ENCODE results near the gene CLDN1. TPM values are rescaled to one million over a fixed set of nuclear protein-coding genes. Genes with fewer than 3 reads are reported as not detected.
A peak's percentile ranks its signal among the peaks of the same experiment; 100 is the strongest.

CLDN1 gene
- total and polyA plus RNA-seq, 2 of the 13 experiments (the other 11 are each of a cell fraction or from before 2014, with no cell fraction given): 42.7 to 51.6 TPM

DNA sequence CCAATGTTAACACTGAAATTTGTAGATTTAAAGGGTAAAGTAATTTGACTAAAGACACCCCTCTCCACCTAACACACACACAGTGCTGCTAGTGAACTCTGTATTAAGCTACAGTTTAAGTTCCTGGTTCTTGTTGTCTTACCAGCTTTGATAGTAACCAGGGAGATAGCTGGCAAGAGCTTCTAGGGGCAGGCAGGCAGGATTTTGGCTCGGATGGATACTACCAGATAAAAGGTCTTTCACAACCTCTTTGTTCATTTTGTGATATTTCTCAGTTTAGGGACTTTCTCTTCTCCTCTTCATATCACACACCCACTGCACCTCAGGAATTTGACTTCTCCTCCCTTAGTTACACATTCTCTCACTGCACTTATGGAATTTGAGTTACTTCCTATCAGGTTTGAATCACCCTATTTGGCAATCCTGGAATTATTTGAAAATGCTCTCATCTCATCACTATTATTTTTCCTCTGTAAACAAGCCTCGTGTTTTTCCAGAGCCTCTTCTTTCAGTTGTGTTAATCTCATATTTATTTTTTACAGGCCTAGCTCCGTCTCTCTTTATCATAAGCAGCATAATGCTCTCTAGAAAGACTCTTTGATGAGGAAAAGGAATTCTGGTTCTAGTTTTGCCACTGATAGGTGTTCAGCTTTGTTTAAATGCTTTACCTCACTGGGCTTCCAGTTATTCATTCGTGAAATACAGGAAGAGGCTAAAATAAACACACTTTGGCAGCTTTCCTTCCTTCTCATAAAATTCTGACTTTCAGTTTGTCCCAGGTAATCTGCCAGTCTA lies 23.0 kb upstream of the CLDN1 start (continued):
- TF ChIP-seq ZGPAT (CRISPR knock-in tag; IDR thresholded peaks at IDR 0.05): peak; percentile 76
- TF ChIP-seq, protein P1, sequence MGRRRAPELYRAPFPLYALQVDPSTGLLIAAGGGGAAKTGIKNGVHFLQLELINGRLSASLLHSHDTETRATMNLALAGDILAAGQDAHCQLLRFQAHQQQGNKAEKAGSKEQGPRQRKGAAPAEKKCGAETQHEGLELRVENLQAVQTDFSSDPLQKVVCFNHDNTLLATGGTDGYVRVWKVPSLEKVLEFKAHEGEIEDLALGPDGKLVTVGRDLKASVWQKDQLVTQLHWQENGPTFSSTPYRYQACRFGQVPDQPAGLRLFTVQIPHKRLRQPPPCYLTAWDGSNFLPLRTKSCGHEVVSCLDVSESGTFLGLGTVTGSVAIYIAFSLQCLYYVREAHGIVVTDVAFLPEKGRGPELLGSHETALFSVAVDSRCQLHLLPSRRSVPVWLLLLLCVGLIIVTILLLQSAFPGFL (CRISPR knock-in tag; IDR thresholded peaks at IDR 0.05): no peak
- TF ChIP-seq MXD4 (CRISPR knock-in tag; IDR thresholded peaks at IDR 0.05): no peak
- no peak for TF ChIP-seq CENPBD1 (CRISPR knock-in tag; IDR thresholded peaks at IDR 0.05; ENCODE audit: borderline replicate concordance, low read depth)
- TF ChIP-seq, protein P2, sequence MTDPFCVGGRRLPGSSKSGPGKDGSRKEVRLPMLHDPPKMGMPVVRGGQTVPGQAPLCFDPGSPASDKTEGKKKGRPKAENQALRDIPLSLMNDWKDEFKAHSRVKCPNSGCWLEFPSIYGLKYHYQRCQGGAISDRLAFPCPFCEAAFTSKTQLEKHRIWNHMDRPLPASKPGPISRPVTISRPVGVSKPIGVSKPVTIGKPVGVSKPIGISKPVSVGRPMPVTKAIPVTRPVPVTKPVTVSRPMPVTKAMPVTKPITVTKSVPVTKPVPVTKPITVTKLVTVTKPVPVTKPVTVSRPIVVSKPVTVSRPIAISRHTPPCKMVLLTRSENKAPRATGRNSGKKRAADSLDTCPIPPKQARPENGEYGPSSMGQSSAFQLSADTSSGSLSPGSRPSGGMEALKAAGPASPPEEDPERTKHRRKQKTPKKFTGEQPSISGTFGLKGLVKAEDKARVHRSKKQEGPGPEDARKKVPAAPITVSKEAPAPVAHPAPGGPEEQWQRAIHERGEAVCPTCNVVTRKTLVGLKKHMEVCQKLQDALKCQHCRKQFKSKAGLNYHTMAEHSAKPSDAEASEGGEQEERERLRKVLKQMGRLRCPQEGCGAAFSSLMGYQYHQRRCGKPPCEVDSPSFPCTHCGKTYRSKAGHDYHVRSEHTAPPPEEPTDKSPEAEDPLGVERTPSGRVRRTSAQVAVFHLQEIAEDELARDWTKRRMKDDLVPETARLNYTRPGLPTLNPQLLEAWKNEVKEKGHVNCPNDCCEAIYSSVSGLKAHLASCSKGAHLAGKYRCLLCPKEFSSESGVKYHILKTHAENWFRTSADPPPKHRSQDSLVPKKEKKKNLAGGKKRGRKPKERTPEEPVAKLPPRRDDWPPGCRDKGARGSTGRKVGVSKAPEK (CRISPR knock-in tag; IDR thresholded peaks at IDR 0.05; ENCODE audit: borderline replicate concordance): no peak
- no peak for TF ChIP-seq SCMH1 (CRISPR knock-in tag; IDR thresholded peaks at IDR 0.05; ENCODE audit: borderline replicate concordance)
- TF ChIP-seq ZKSCAN5 (CRISPR knock-in tag; IDR thresholded peaks at IDR 0.05): no peak
- TF ChIP-seq YY1 (IDR thresholded peaks at IDR 0.05; ENCODE audit: insufficient read depth, insufficient replicate concordance, low read depth, low read length): no peak
- no peak for TF ChIP-seq NR1H2 (CRISPR knock-in tag; IDR thresholded peaks at IDR 0.05; ENCODE audit: borderline replicate concordance, low read depth)
- peak; percentile 83; the same call in 1 of the 2 replicates for TF ChIP-seq ZBTB26 (CRISPR knock-in tag; IDR thresholded peaks at IDR 0.05; ENCODE audit: borderline replicate concordance)
- TF ChIP-seq, protein P3, sequence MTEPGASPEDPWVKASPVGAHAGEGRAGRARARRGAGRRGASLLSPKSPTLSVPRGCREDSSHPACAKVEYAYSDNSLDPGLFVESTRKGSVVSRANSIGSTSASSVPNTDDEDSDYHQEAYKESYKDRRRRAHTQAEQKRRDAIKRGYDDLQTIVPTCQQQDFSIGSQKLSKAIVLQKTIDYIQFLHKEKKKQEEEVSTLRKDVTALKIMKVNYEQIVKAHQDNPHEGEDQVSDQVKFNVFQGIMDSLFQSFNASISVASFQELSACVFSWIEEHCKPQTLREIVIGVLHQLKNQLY (CRISPR knock-in tag; IDR thresholded peaks at IDR 0.05): no peak
- TF ChIP-seq, protein P4, sequence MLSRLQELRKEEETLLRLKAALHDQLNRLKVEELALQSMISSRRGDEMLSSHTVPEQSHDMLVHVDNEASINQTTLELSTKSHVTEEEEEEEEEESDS (CRISPR knock-in tag; IDR thresholded peaks at IDR 0.05; ENCODE audit: borderline replicate concordance): no peak
- peak; percentile 78 for TF ChIP-seq FOXA3 (CRISPR knock-in tag; IDR thresholded peaks at IDR 0.05)
- no peak for TF ChIP-seq ZNF33B (CRISPR knock-in tag; IDR thresholded peaks at IDR 0.05)
- no peak for TF ChIP-seq NR3C1 (CRISPR knock-in tag; IDR thresholded peaks at IDR 0.05)
- TF ChIP-seq CEBPG (CRISPR knock-in tag; IDR thresholded peaks at IDR 0.05): peak; percentile 84
- TF ChIP-seq CHD4 (IDR thresholded peaks at IDR 0.05; ENCODE audit: borderline replicate concordance, low read length): no peak
- no peak for TF ChIP-seq MXI1 (IDR thresholded peaks at IDR 0.05; ENCODE audit: borderline replicate concordance, low read depth, low read length)
- TF ChIP-seq, protein P5, sequence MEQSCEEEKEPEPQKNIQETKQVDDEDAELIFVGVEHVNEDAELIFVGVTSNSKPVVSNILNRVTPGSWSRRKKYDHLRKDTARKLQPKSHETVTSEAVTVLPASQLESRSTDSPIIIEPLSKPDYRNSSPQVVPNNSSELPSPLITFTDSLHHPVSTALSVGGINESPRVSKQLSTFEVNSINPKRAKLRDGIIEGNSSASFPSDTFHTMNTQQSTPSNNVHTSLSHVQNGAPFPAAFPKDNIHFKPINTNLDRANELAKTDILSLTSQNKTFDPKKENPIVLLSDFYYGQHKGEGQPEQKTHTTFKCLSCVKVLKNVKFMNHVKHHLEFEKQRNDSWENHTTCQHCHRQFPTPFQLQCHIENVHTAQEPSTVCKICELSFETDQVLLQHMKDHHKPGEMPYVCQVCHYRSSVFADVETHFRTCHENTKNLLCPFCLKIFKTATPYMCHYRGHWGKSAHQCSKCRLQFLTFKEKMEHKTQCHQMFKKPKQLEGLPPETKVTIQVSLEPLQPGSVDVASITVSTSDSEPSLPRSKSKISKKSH (CRISPR knock-in tag; IDR thresholded peaks at IDR 0.05; ENCODE audit: borderline replicate concordance): no peak
- TF ChIP-seq HHEX (CRISPR knock-in tag; IDR thresholded peaks at IDR 0.05): no peak
